Activated T-cell treated with anti-CD3 and anti-CD28 coated beads, Interleukin-2, amount 50 U/mL, for 1 hour (primary cell): ENCODE data around the gene SPEM3.
"Not testable (repeated sequence)": the region's sequence is repeated elsewhere in the genome, so short reads cannot be mapped to it uniquely, and the experiment has no call there.

ENCODE experiments used
- DNase-seq: peaks from one replicate; pipeline ENCODE4 v3.0.0-alpha.2; 2020

SPEM3 gene

DNA sequence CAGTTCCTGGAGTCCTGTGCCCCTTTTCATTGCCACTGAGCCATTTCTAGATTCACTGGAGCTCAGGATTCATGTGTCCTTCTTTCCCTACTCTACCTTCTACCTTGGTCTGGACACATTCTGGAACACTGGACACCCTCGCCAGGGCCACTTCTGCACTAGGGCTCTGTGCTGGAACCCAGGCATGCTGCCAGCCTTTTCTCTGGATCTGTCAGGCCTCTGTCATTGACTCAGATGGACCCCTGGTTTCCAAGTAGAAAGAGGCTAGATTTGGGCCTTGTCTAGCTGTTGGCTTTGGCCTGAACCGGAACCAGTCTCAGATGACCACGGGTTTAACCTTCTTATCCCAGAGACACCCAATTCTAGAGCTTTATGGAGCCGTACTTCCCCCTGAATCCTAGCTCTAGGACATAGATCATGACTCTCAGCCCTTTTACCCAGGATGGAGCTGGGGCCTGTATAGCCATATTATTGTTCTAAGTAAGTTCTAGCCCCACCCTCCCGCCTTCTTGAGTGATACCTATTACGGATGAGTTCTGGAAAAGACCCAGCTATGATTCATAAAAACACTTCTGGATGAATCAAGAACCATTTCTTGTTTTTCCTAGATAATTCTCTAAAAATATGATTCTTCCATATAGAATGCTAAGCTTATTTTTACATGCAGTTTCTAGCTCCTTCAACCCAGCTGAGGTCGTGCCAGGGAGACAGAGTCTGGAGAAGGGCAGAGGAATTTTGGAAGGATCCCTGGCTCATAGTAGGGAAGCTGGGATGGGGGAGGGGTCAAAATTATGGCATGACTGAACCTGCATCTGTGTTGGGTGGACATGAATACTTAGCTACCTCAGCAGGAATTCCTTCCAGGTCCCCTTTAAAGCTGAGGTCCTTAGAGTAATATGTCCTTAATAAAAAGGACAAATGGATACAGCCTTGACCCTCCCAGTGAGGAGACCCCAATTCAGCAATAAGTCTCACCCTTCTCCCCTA is 15.1 kb downstream of the SPEM3 start:
- no peak for DNase-seq

DNA sequence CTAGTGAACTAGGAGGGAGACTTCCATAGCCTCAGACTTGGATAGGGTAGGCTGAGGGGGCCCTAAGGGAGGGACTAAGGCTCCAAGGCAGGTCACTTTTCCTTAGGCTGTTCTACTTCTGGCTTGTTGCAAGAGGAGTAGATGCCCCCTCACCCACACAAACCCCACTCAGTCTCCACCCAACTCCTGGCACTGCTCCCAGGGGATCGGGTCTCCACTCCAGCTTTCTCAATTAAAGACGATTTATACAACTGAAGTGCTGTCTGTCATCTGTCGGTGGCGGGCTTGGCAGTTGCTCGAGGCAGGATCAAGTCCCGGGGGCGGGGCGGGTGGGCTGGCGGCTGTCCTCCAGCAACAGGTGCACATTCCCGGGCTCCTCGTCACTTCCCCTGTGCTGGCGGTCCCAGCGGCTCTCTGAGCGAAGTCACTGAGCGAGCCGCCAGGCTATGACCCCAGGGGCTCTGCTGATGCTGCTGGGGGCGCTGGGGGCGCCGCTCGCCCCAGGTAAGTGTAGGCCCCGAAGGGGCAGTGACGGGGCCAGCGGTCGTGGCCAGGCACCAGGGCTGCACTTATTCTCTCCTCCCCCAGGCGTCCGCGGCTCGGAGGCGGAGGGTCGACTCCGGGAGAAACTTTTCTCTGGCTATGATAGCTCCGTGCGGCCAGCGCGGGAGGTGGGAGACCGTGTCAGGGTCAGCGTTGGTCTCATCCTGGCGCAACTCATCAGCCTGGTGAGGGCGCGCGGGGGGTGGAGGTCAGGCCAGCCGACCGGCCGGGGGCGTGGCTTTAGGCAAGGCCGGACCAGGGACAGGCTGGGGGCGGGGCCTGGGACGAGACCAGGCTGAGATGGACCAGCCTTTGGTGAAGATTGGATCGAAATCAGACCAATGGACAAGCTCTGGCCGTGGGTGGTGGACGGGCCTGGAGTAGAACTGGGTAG is 16.3 kb downstream of the SPEM3 start, which contains the start of gene CHRNB1:
TSS of gene CHRNB1 (plus strand) at position 380 of the 937 bp plus-strand sequence. CDS start at position 447, 67 bp downstream.
- no peak for DNase-seq

GRCh38 chr17:7445619-7445968 is 16.9 kb downstream of the SPEM3 start:
- DNase-seq, result no peak

DNA sequence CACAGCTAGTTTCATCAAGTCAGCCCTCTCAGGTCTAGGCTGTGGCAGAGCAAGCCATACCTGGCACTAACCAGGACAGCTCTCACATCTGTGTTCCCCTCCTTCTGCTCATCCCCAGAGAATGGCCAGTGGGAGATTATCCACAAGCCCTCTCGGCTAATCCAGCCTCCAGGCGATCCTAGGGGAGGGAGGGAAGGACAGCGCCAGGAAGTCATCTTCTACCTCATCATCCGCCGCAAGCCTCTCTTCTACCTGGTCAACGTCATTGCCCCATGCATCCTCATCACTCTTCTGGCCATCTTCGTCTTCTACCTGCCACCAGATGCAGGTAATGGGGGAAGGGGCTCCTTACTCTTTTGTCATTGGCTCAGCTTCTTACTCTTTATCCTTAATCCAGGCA is 19.8 kb downstream of the SPEM3 start:
- DNase-seq, result no peak

DNA sequence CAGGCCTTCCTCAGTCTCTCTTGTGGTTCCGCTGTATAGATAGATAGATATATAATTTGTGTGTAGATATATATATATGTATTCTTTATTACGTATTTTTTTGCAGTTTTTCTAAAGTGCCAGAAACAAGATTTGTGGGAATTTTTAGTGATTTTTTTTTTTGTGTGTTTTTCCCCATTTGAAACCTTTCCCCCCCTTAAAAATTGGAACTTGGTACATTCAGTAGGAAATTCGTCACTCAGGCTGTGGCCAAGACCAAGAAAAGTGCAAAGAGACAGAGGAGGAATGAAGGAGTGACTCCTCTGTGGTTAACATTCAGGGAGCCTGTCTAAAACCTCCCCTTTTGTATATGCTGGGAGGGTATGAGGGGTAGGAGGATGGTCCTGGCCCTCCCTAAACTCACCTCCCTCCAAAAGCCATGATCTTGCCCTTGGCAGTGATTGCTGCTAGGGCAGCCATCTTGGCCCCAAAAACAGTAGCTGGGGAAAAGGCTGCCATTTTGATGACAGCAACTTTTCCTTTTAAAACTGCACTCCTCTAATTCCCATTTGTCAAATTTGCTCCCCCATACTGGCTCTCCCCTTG is 31.4 kb downstream of the SPEM3 start:
- DNase-seq, result no peak

- no peak for DNase-seq
Measured at GRCh38 chr17:7460850-7461660, 32.4 kb downstream of the SPEM3 start.

GRCh38 chr17:7462474-7463371 is 34.1 kb downstream of the SPEM3 start:
- DNase-seq, result no peak

GRCh38 chr17:7463372-7463846 is 34.8 kb downstream of the SPEM3 start:
- DNase-seq, result no peak

- DNase-seq, result no peak
Measured at GRCh38 chr17:7464081-7464480, 35.4 kb downstream of the SPEM3 start.

GRCh38 chr17:7465597-7466275 is 37.1 kb downstream of the SPEM3 start:
- DNase-seq, result no peak

- DNase-seq, result no peak
Measured at GRCh38 chr17:7466318-7466638, 37.6 kb downstream of the SPEM3 start.

GRCh38 chr17:7466639-7467341 is 38.1 kb downstream of the SPEM3 start:
- DNase-seq, result no peak

GRCh38 chr17:7467498-7467897 is 38.8 kb downstream of the SPEM3 start:
- DNase-seq, result no peak

- DNase-seq, result no peak
Measured at GRCh38 chr17:7468290-7468689, 39.6 kb downstream of the SPEM3 start.

GRCh38 chr17:7468804-7469389 is 40.2 kb downstream of the SPEM3 start:
- DNase-seq, result no peak

DNA sequence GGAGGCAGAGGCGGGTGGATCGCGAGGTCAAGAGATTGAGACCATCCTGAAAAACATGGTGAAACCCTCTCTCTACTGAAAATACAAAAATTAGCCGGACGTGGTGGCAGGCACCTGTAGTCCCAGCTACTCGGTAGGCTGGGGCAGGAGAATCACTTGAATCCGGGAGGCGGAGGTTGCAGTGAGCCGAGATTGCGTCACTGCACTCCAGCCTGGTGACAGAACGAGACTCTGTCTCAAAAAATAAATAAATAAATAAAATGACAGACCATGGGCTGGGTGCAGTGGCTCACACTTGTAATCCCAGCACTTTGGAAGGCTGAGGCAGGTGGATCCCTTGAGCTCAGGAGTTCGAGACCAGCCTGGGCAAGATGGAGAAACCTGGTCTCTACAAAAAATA is 41.2 kb downstream of the SPEM3 start:
- DNase-seq, result not testable (repeated sequence)

DNA sequence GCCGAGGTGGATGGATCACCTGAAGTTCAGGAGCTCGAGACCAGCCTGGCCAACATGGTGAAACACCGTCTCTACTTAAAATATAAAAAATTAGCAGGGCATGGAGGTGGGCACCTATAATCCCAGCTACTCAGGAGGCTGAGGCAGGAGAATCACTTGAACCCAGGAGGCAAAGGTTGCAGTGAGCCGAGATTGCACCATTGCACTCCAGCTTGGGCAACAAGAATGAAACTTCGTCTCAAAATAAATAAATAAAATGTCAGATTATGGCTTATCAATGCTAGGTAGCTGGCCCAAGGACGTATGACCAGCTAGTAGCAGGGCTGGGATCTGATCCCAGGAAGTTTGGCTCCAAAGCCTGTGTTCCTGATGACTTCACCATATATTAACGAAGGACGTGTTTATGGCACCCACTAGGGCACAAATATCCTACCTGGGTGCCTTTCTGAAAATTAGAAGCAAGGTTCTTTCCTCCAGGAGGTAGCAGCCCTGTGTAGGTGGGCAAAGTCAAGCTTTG is 41.9 kb downstream of the SPEM3 start:
- DNase-seq, result not testable (repeated sequence)

DNA sequence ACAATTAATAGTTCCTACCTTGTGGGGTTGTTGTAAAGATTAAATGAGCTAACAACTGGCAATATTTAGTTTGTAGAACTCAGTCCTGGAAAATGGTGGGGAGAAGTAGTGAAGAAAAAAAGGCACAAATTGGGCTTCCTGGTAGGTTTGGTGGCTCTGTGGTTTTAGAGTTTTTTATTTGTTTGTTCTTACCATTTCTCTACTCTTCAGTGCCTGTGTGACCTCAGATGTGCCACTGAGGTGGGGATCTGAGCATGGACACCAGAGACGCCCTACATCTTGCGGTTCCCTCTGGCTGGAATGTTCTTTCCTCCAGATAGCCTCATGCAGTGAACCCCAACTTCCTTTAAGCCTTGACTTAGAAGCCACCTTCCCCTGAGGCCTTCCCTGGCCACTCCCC is 43.1 kb downstream of the SPEM3 start:
- no peak for DNase-seq

GRCh38 chr17:7474767-7475166 is 46.1 kb downstream of the SPEM3 start:
- not testable (repeated sequence) for DNase-seq
